ENCODE data around the gene BHMT2.

The BHMT2 gene

GRCh38 chr5:79130781-79131180 is 61.2 kb downstream of the BHMT2 start:
- no peak for DNase-seq

GRCh38 chr5:79133121-79133656 is 63.6 kb downstream of the BHMT2 start:
- no peak for DNase-seq

GRCh38 chr5:79133657-79134451 is 64.3 kb downstream of the BHMT2 start:
- DNase-seq, result peak; percentile 8

GRCh38 chr5:79135790-79136553 is 66.4 kb downstream of the BHMT2 start:
- DNase-seq, result no peak

- no peak for DNase-seq
These were observed 67.1 kb downstream of the BHMT2 start for GRCh38 chr5:79136618-79137017.
